AML-193 (cell line): ENCODE results near the gene MAFB.

Experiments
- DNase-seq, 2 experiments: peaks; one replicate each; lab custom pipeline; 2025; lab: John Stamatoyannopoulos, UW

MAFB gene

GRCh38 chr20:40655451-40655850, 33.6 kb downstream of the MAFB start:
- DNase-seq: no peak

GRCh38 chr20:40654876-40655275, 34.2 kb downstream of the MAFB start:
- DNase-seq: no peak

GRCh38 chr20:40652441-40652987, 36.5 kb downstream of the MAFB start:
- no peak for DNase-seq

- no peak for DNase-seq
Measured at GRCh38 chr20:40651151-40651550, 37.9 kb downstream of the MAFB start.

GRCh38 chr20:40650707-40651106, 38.3 kb downstream of the MAFB start:
- no peak for DNase-seq

- DNase-seq: no peak
Measured at GRCh38 chr20:40648210-40649072, 40.6 kb downstream of the MAFB start.

- no peak for DNase-seq
Measured at GRCh38 chr20:40646813-40647212, 42.2 kb downstream of the MAFB start.

- DNase-seq: no peak
Measured at GRCh38 chr20:40646361-40646760, 42.7 kb downstream of the MAFB start.

GRCh38 chr20:40644863-40645262, 44.2 kb downstream of the MAFB start:
- DNase-seq: no peak

GRCh38 chr20:40643891-40644290, 45.1 kb downstream of the MAFB start:
- no peak for DNase-seq

- no peak for DNase-seq
Measured at GRCh38 chr20:40641809-40642208, 47.2 kb downstream of the MAFB start.

- DNase-seq: no peak
Measured at GRCh38 chr20:40641202-40641601, 47.8 kb downstream of the MAFB start.

GRCh38 chr20:40640667-40641066, 48.4 kb downstream of the MAFB start:
- no peak for DNase-seq

- no peak for DNase-seq
Measured at GRCh38 chr20:40639676-40640355, 49.2 kb downstream of the MAFB start.

- DNase-seq: no peak
Measured at GRCh38 chr20:40639132-40639531, 49.9 kb downstream of the MAFB start.

- DNase-seq: no peak
Measured at GRCh38 chr20:40638414-40638813, 50.6 kb downstream of the MAFB start.

GRCh38 chr20:40637176-40637575, 51.9 kb downstream of the MAFB start:
- DNase-seq: no peak

- DNase-seq: no peak
Measured at GRCh38 chr20:40636486-40636885, 52.5 kb downstream of the MAFB start.

- no peak for DNase-seq
Measured at GRCh38 chr20:40635971-40636370, 53.1 kb downstream of the MAFB start.
